Vagina (tissue), 2 donors: Measurements from ENCODE around the gene OAS2.

Source experiments
- CTCF ChIP-seq, 3 experiments: fragments of 450-650 bp in 2 of 3; fragments of 200-600 bp in 1 of 3; sonication (generic) in 1 of 3; IDR thresholded peaks; one replicate each; pipeline ENCODE4 v1.5.1; 2017 to 2019; ENCODE audit warnings: antibody characterized with exemption in 3 of 3, mild to moderate bottlenecking in 2 of 3, moderate library complexity in 2 of 3
- POLR2AphosphoS5 ChIP-seq, 2 donors: sonication (generic); formaldehyde crosslinking; IDR thresholded peaks; one replicate each; pipeline ENCODE4 v1.9.0; 2017; ENCODE audit warnings: antibody characterized with exemption in 2 of 2, mild to moderate bottlenecking in 2 of 2, low read depth in 1 of 2; ENCODE audit not compliant: insufficient read depth in 1 of 2

GRCh38 chr12:113050795-113051194, 72.5 kb downstream of the OAS2 start:
- TF ChIP-seq CTCF (IDR thresholded peaks at IDR 0.05) (no peak), POLR2AphosphoS5 (IDR thresholded peaks at IDR 0.05; ENCODE audit: insufficient read depth in 1 of 2, low read depth in 1 of 2) (no peak)
